Astrocyte (in vitro differentiated cells and primary cell): ENCODE results near the gene PLCH1. TPM values are rescaled to one million over a fixed set of nuclear protein-coding genes. Genes with fewer than 3 reads are reported as not detected.

ENCODE experiments used
- DNase-seq: peaks from one replicate; pipeline ENCODE4 v3.0.0-alpha.2; 2010; ENCODE audit warnings: low read depth
- FAIRE-seq: peaks from 2 replicates; lab custom pipeline; 2011; peaks lifted over from hg19 to GRCh38; lab: Jason Lieb, UNC
- H2AFZ ChIP-seq: 2 replicates; pipeline ENCODE4 v1.6.0; 2012; ENCODE audit warnings: low read depth, low read length, inconsistent platforms
- H3K27ac ChIP-seq: 2 replicates; pipeline ENCODE4 v1.5.1; 2011; ENCODE audit warnings: low read depth, low read length, inconsistent platforms
- H3K27me3 ChIP-seq: 2 replicates; pipeline ENCODE4 v1.6.0; 2011; ENCODE audit warnings: low read length, inconsistent platforms; ENCODE audit not compliant: insufficient read depth
- H3K36me3 ChIP-seq: 2 replicates; pipeline ENCODE4 v1.5.1; 2011; ENCODE audit warnings: low read length, inconsistent platforms; ENCODE audit not compliant: insufficient read depth
- H3K4me1 ChIP-seq: 2 replicates; pipeline ENCODE4 v1.5.1; 2011; ENCODE audit warnings: low read length, inconsistent platforms; ENCODE audit not compliant: insufficient read depth
- H3K4me2 ChIP-seq: 2 replicates; pipeline ENCODE4 v1.6.0; 2012; ENCODE audit warnings: low read length, inconsistent platforms
- H3K4me3 ChIP-seq: 2 replicates; pipeline ENCODE4 v1.5.1; 2011; ENCODE audit warnings: low read depth, mild to moderate bottlenecking, low read length, inconsistent platforms; ENCODE audit not compliant: insufficient read depth
- H3K79me2 ChIP-seq: 2 replicates; pipeline ENCODE4 v1.6.0; 2012; ENCODE audit warnings: mild to moderate bottlenecking, low read length, inconsistent platforms; ENCODE audit not compliant: insufficient read depth
- H3K9ac ChIP-seq: 2 replicates; pipeline ENCODE4 v1.6.0; 2012; ENCODE audit warnings: mild to moderate bottlenecking, low read length, inconsistent platforms
- H3K9me3 ChIP-seq: 2 replicates; pipeline ENCODE4 v1.5.1; 2012; ENCODE audit warnings: low read depth, mild to moderate bottlenecking, low read length, inconsistent platforms; ENCODE audit not compliant: insufficient read depth
- H4K20me1 ChIP-seq: 2 replicates; pipeline ENCODE4 v1.6.0; 2012; ENCODE audit warnings: low read length, inconsistent platforms; ENCODE audit not compliant: insufficient read depth
- H3K27ac Mint-ChIP-seq: one replicate; pipeline ENCODE4 v1.8.0; 2021; ENCODE audit warnings: mild to moderate bottlenecking, mixed read lengths; ENCODE audit not compliant: unreplicated experiment
- H3K27me3 Mint-ChIP-seq: one replicate; pipeline ENCODE4 v1.8.0; 2021; ENCODE audit warnings: low read depth, mixed read lengths; ENCODE audit not compliant: unreplicated experiment
- H3K36me3 Mint-ChIP-seq: one replicate; pipeline ENCODE4 v1.8.0; 2021; ENCODE audit warnings: low read depth, mixed read lengths; ENCODE audit not compliant: unreplicated experiment
- H3K4me1 Mint-ChIP-seq: one replicate; pipeline ENCODE4 v1.8.0; 2021; ENCODE audit warnings: low read depth, mixed read lengths; ENCODE audit not compliant: unreplicated experiment
- H3K4me3 Mint-ChIP-seq: one replicate; pipeline ENCODE4 v1.8.0; 2021; ENCODE audit warnings: mild to moderate bottlenecking, moderate library complexity, mixed read lengths; ENCODE audit not compliant: unreplicated experiment
- H3K9me3 Mint-ChIP-seq: one replicate; pipeline ENCODE4 v1.8.0; 2021; ENCODE audit warnings: mild to moderate bottlenecking, mixed read lengths; ENCODE audit not compliant: unreplicated experiment
- EZH2 ChIP-seq: IDR thresholded peaks from 2 replicates; pipeline ENCODE4 v1.6.1; 2012; ENCODE audit warnings: mild to moderate bottlenecking, low read length, inconsistent platforms; ENCODE audit not compliant: insufficient read depth
- total RNA-seq: library from RNA; stranded (reverse); gene quantifications from 2 replicates; pipeline ENCODE4 v1.2.1, GENCODE V29; 2021
- TF ChIP-seq, protein P1 (sequence below): IDR thresholded peaks from 2 replicates; pipeline ENCODE4 v1.5.1; 2011; ENCODE audit warnings: low read depth, mild to moderate bottlenecking, inconsistent platforms, low read length, moderate library complexity; ENCODE audit not compliant: insufficient read depth

Gene PLCH1
- total RNA-seq, 1 donor from 2014 or later, result 1.2 TPM

GRCh38 chr3:155356594-155357370 is 388.1 kb downstream of the PLCH1 start:
- no peaks in the 10 kb centered on the region for H3K9me3 ChIP-seq
- TF ChIP-seq, protein P1, sequence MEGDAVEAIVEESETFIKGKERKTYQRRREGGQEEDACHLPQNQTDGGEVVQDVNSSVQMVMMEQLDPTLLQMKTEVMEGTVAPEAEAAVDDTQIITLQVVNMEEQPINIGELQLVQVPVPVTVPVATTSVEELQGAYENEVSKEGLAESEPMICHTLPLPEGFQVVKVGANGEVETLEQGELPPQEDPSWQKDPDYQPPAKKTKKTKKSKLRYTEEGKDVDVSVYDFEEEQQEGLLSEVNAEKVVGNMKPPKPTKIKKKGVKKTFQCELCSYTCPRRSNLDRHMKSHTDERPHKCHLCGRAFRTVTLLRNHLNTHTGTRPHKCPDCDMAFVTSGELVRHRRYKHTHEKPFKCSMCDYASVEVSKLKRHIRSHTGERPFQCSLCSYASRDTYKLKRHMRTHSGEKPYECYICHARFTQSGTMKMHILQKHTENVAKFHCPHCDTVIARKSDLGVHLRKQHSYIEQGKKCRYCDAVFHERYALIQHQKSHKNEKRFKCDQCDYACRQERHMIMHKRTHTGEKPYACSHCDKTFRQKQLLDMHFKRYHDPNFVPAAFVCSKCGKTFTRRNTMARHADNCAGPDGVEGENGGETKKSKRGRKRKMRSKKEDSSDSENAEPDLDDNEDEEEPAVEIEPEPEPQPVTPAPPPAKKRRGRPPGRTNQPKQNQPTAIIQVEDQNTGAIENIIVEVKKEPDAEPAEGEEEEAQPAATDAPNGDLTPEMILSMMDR, result no peak
- no peak for TF ChIP-seq EZH2
- Mint-ChIP-seq H3K4me3 (no peak overlapping the region), H3K36me3 (no peaks in the 10 kb centered on the region), H3K27me3 (peaks cover 5% of the 10 kb centered on the region), H3K27ac (no peak overlapping the region), H3K9me3 (peaks cover 1% of the 10 kb centered on the region), H3K4me1 (no peaks in the 10 kb centered on the region)
- H4K20me1 ChIP-seq, result no peaks in the 10 kb centered on the region
- no peaks in the 10 kb centered on the region for H3K4me1 ChIP-seq
- H3K27me3 ChIP-seq, result peaks cover 3% of the 10 kb centered on the region
- H3K27ac ChIP-seq, result no peak overlapping the region
- no peaks in the 10 kb centered on the region for H3K79me2 ChIP-seq
- no peak overlapping the region for H3K9ac ChIP-seq
- FAIRE-seq (no peak), DNase-seq (no peak)
- no peak overlapping the region for H3K4me3 ChIP-seq
- H2AFZ ChIP-seq, result no peak overlapping the region
- no peak overlapping the region for H3K4me2 ChIP-seq
- H3K36me3 ChIP-seq, result no peaks in the 10 kb centered on the region

DNA sequence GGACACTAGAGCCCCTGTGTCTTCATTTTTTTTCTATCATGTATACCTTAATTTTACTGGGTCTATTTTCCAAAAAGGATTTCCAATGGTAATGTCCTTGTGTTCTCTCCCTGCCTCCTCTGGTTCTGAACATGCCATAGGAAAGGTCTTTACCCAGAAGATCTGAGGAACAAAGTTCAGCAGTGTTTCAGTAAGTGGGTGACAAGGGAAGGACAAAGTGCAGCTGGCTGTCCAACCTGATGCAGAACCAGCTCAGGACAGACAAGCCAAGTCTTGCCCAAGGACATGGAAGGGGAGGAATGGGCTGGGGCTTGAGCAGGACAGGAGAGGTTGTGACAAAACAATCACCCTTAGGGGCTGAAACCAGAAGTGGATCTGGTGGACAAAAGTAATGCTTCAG is 390.2 kb downstream of the PLCH1 start:
- H3K36me3 Mint-ChIP-seq, result no peaks in the 10 kb centered on the region
- H3K4me2 ChIP-seq, result no peak overlapping the region
- H3K27ac ChIP-seq, result no peak overlapping the region
- no peaks in the 10 kb centered on the region for H3K79me2 ChIP-seq
- no peaks in the 10 kb centered on the region for H3K4me1 Mint-ChIP-seq
- H2AFZ ChIP-seq, result no peak overlapping the region
- no peak for TF ChIP-seq EZH2
- TF ChIP-seq, protein P1, result no peak
- no peaks in the 10 kb centered on the region for H3K4me1 ChIP-seq
- no peaks in the 10 kb centered on the region for H3K9me3 ChIP-seq
- no peaks in the 10 kb centered on the region for H3K36me3 ChIP-seq
- FAIRE-seq (no peak), DNase-seq (no peak)
- no peak overlapping the region for H3K4me3 Mint-ChIP-seq
- no peaks in the 10 kb centered on the region for H4K20me1 ChIP-seq
- no peak overlapping the region for H3K9ac ChIP-seq
- H3K9me3 Mint-ChIP-seq, result peaks cover 1% of the 10 kb centered on the region
- no peak overlapping the region for H3K27ac Mint-ChIP-seq
- peaks cover 3% of the 10 kb centered on the region for H3K27me3 ChIP-seq
- H3K27me3 Mint-ChIP-seq, result peaks cover 5% of the 10 kb centered on the region
- no peak overlapping the region for H3K4me3 ChIP-seq

DNA sequence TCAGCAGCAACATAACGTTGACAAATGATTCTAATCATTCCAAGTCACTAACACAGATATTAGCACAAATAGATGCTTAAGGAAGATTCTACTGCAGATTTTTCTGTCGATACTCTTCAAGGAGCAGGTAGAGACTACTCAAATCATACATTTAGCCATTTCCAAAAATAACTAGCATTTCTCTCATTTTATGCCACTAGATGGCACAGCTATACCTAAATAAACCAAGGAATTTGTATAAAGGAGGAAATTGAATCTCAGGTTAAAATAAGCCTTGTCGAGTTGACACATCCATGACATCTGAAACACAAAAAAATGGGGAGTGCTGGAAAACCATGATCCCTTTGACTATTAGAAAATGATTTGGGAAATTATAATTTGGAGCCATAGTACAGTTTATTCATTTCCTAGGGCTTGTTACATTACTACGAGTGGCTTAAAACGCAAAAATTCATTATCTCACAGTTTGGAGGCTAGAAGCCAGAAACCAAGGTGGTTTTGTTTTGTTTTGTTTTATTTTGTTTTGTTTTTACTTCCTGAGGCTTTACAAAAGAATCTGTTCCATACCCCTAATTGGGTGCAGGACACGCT is 391.9 kb downstream of the PLCH1 start:
- H3K79me2 ChIP-seq, result no peaks in the 10 kb centered on the region
- no peak overlapping the region for H3K4me2 ChIP-seq
- H3K36me3 ChIP-seq, result no peaks in the 10 kb centered on the region
- H3K27me3 ChIP-seq, result peaks cover 3% of the 10 kb centered on the region
- H3K27ac Mint-ChIP-seq, result no peak overlapping the region
- H4K20me1 ChIP-seq, result no peaks in the 10 kb centered on the region
- H3K4me1 Mint-ChIP-seq, result no peaks in the 10 kb centered on the region
- H3K4me3 ChIP-seq, result no peak overlapping the region
- no peak overlapping the region for H3K9ac ChIP-seq
- H2AFZ ChIP-seq, result no peak overlapping the region
- peaks cover 1% of the 10 kb centered on the region for H3K9me3 Mint-ChIP-seq
- no peaks in the 10 kb centered on the region for H3K4me1 ChIP-seq
- no peak overlapping the region for H3K27ac ChIP-seq
- peak; percentile 14 for DNase-seq
- no peak overlapping the region for H3K4me3 Mint-ChIP-seq
- no peaks in the 10 kb centered on the region for H3K9me3 ChIP-seq
- TF ChIP-seq, protein P1, result peak; percentile 59
- TF ChIP-seq EZH2, result no peak
- no peak for FAIRE-seq
- no peaks in the 10 kb centered on the region for H3K36me3 Mint-ChIP-seq
- H3K27me3 Mint-ChIP-seq, result peaks cover 5% of the 10 kb centered on the region
